Measurements from ENCODE around the gene ACSF2. TPM values are rescaled to one million over a fixed set of nuclear protein-coding genes. Genes with fewer than 3 reads are reported as not detected.
A peak's percentile ranks its signal among the peaks of the same experiment; 100 is the strongest.

ACSF2 gene
- total RNA-seq, 1 experiment from 2014 or later = 72.7 TPM

DNA sequence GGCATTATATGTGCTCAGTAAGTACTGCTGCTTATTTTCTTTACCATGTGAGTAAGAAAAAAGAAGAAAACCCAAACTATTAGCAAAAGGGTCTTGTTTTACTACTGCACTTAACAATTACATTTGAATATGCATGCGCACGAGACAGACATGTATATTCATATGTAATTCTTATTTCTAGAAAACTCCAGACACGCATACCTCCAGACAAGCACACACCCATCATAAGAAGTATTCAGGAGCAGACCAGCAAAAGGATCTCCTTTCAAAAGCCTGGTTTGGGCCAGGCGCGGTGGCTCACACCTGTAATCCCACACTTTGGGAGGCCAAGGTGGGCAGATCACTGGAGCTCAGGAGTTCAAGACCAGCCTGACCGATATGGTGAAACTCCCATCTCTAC, 36.5 kb upstream of the ACSF2 start:
- H2AFZ ChIP-seq (ENCODE audit: low read length) = no peak overlapping the region
- H3K4me2 ChIP-seq (ENCODE audit: low read length) = no peak overlapping the region
- H3K27ac ChIP-seq (ENCODE audit: low read length) = no peak overlapping the region
- H3K4me3 ChIP-seq (ENCODE audit: low read length) = no peak overlapping the region
- ChIA-PET POLR2A (ENCODE audit: unreplicated experiment) (no interaction called here), CTCF (no interaction called here)
- intact Hi-C loops (cut with micrococcal nuclease) = no loop called here
- peaks cover 20% of the 10 kb centered on the region for H3F3A ChIP-seq (ENCODE audit: low read length, unreplicated experiment)
- peaks cover 40% of the 10 kb centered on the region for H3K4me1 ChIP-seq (ENCODE audit: insufficient read depth, low read length)
- peaks cover 92% of the 10 kb centered on the region for H3K36me3 ChIP-seq (ENCODE audit: low read depth, low read length)
- no peak for ATAC-seq
- H3K27me3 ChIP-seq (ENCODE audit: low read length) = no peaks in the 10 kb centered on the region
- TF ChIP-seq, protein P1, sequence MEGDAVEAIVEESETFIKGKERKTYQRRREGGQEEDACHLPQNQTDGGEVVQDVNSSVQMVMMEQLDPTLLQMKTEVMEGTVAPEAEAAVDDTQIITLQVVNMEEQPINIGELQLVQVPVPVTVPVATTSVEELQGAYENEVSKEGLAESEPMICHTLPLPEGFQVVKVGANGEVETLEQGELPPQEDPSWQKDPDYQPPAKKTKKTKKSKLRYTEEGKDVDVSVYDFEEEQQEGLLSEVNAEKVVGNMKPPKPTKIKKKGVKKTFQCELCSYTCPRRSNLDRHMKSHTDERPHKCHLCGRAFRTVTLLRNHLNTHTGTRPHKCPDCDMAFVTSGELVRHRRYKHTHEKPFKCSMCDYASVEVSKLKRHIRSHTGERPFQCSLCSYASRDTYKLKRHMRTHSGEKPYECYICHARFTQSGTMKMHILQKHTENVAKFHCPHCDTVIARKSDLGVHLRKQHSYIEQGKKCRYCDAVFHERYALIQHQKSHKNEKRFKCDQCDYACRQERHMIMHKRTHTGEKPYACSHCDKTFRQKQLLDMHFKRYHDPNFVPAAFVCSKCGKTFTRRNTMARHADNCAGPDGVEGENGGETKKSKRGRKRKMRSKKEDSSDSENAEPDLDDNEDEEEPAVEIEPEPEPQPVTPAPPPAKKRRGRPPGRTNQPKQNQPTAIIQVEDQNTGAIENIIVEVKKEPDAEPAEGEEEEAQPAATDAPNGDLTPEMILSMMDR (conservative IDR thresholded peaks at IDR 0.05; ENCODE audit: low read depth, low read length) = no peak
- TF ChIP-seq EZH2phosphoT487 (IDR thresholded peaks at IDR 0.05; ENCODE audit: borderline replicate concordance, low read length) (no peak), EZH2 (IDR thresholded peaks at IDR 0.05; ENCODE audit: low read length, unreplicated experiment) (no peak)
- DNase-seq = no peak
- no peaks in the 10 kb centered on the region for H3K9me3 ChIP-seq (ENCODE audit: low read length)
- BruUV-seq (replicated peaks) = no TSS peak
- peaks cover 37% of the 10 kb centered on the region for H4K20me1 ChIP-seq (ENCODE audit: low read length)
- no peak overlapping the region for H3K9ac ChIP-seq (ENCODE audit: low read length)
- H3K79me2 ChIP-seq (ENCODE audit: low read length) = peaks cover 55% of the 10 kb centered on the region
- H3K9me2 ChIP-seq (replicated peaks; ENCODE audit: low read length) = no peaks in the 10 kb centered on the region

DNA sequence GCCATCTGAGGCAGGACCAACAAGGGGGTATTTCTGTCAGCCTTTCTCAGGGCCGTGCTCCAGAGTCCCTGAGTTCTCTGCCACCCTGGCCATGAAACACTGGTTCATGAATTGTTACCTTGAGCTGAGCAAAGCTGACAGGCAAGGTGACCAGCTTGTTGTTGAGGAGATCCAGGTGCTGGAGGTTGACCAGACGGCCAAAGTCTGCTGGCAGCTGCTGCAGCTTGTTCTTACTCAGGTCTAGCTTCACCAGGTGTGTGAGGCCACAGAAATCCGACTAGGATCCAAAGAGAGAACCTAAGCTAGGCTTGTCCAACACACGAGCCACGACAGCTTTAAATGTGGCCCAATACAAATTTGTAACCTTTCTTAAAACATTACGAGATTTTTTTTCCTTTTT, 33.4 kb upstream of the ACSF2 start:
- peaks cover 55% of the 10 kb centered on the region for H4K20me1 ChIP-seq (ENCODE audit: low read length)
- POLR2A ChIA-PET (ENCODE audit: unreplicated experiment) = interaction anchor here (0.6 kb wide), 1 partner anchor 39 kb away, joined by 3 read pairs; no protein-coding TSS in a partner anchor
- no peak overlapping the region for H2AFZ ChIP-seq (ENCODE audit: low read length)
- peak overlapping the region; percentile 60 for H3K4me2 ChIP-seq (ENCODE audit: low read length)
- intact Hi-C loops (cut with micrococcal nuclease) = loop anchor here (10.0 kb wide), 1 partner anchor 242 kb away; the partner anchor contains the start of gene ABCC3
- H3K27ac ChIP-seq (ENCODE audit: low read length) = peak overlapping the region; percentile 81
- no peak for ATAC-seq
- no peak for TF ChIP-seq EZH2 (IDR thresholded peaks at IDR 0.05; ENCODE audit: low read length, unreplicated experiment)
- TF ChIP-seq, protein P1 (conservative IDR thresholded peaks at IDR 0.05; ENCODE audit: low read depth, low read length) = no peak
- TF ChIP-seq EZH2phosphoT487 (IDR thresholded peaks at IDR 0.05; ENCODE audit: borderline replicate concordance, low read length) = no peak
- peaks cover 20% of the 10 kb centered on the region for H3F3A ChIP-seq (ENCODE audit: low read length, unreplicated experiment)
- no peak for DNase-seq
- H3K9me2 ChIP-seq (replicated peaks; ENCODE audit: low read length) = no peaks in the 10 kb centered on the region
- BruUV-seq (replicated peaks) = no TSS peak
- H3K27me3 ChIP-seq (ENCODE audit: low read length) = no peaks in the 10 kb centered on the region
- CTCF ChIA-PET = no interaction called here
- peak overlapping the region; percentile 13; the same call in 1 of the 2 replicates for H3K4me3 ChIP-seq (ENCODE audit: low read length)
- no peak overlapping the region for H3K9ac ChIP-seq (ENCODE audit: low read length)
- peaks cover 73% of the 10 kb centered on the region for H3K36me3 ChIP-seq (ENCODE audit: low read depth, low read length)
- H3K79me2 ChIP-seq (ENCODE audit: low read length) = peaks cover 80% of the 10 kb centered on the region
- no peaks in the 10 kb centered on the region for H3K9me3 ChIP-seq (ENCODE audit: low read length)
- H3K4me1 ChIP-seq (ENCODE audit: insufficient read depth, low read length) = peaks cover 52% of the 10 kb centered on the region

DNA sequence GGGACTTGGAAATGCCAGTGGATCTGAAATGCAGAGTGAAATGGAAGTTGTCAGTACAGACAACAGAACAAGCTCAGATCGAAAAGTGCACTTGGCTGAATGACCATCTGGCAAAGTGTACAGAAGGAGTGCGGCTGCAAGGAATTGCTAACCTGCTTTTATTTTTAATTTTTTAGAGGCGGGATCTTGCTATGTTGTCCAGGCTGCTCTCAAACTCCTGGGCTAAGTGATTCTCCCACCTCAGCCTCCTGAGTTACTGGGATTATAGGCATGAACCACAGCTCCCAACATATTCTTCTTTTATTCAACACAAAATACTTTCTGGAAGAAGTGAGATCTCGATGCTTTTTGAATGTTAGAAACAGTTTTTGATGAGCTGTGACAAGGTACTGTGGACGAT, 32.3 kb upstream of the ACSF2 start:
- Histone ChIP-seq H3K9me3 (ENCODE audit: low read length) (no peaks in the 10 kb centered on the region), H3K27me3 (ENCODE audit: low read length) (no peaks in the 10 kb centered on the region), H3K4me3 (ENCODE audit: low read length) (no peak overlapping the region), H3K36me3 (ENCODE audit: low read depth, low read length) (peaks cover 63% of the 10 kb centered on the region), H4K20me1 (ENCODE audit: low read length) (peaks cover 53% of the 10 kb centered on the region), H3F3A (ENCODE audit: low read length, unreplicated experiment) (peaks cover 20% of the 10 kb centered on the region), H2AFZ (ENCODE audit: low read length) (no peak overlapping the region), H3K27ac (ENCODE audit: low read length) (no peak overlapping the region), H3K4me1 (ENCODE audit: insufficient read depth, low read length) (peaks cover 55% of the 10 kb centered on the region), H3K9me2 (replicated peaks; ENCODE audit: low read length) (no peaks in the 10 kb centered on the region), H3K4me2 (ENCODE audit: low read length) (0 out of 2 replicates have a peak overlapping the region, but pooled peaks have one; percentile 4), H3K79me2 (ENCODE audit: low read length) (peaks cover 72% of the 10 kb centered on the region), H3K9ac (ENCODE audit: low read length) (no peak overlapping the region)
- ATAC-seq (no peak), DNase-seq (no peak)
- CTCF ChIA-PET = no interaction called here
- POLR2A ChIA-PET (ENCODE audit: unreplicated experiment) = no interaction called here
- TF ChIP-seq EZH2 (IDR thresholded peaks at IDR 0.05; ENCODE audit: low read length, unreplicated experiment) (no peak), EZH2phosphoT487 (IDR thresholded peaks at IDR 0.05; ENCODE audit: borderline replicate concordance, low read length) (no peak)
- TF ChIP-seq, protein P1 (conservative IDR thresholded peaks at IDR 0.05; ENCODE audit: low read depth, low read length) = no peak
- no TSS peak for BruUV-seq (replicated peaks)
- intact Hi-C loops (cut with micrococcal nuclease) = loop anchor here (10.0 kb wide), 1 partner anchor 241 kb away; the partner anchor contains the start of gene ABCC3

Measured in PC-3 (cell line).